ENCODE results near the gene MYF6. TPM values are rescaled to one million over a fixed set of nuclear protein-coding genes. Genes with fewer than 3 reads are reported as not detected.

MYF6 gene
- total RNA-seq, 4 donors from 2014 or later, result 0.27 TPM; not detected in 3

DNA sequence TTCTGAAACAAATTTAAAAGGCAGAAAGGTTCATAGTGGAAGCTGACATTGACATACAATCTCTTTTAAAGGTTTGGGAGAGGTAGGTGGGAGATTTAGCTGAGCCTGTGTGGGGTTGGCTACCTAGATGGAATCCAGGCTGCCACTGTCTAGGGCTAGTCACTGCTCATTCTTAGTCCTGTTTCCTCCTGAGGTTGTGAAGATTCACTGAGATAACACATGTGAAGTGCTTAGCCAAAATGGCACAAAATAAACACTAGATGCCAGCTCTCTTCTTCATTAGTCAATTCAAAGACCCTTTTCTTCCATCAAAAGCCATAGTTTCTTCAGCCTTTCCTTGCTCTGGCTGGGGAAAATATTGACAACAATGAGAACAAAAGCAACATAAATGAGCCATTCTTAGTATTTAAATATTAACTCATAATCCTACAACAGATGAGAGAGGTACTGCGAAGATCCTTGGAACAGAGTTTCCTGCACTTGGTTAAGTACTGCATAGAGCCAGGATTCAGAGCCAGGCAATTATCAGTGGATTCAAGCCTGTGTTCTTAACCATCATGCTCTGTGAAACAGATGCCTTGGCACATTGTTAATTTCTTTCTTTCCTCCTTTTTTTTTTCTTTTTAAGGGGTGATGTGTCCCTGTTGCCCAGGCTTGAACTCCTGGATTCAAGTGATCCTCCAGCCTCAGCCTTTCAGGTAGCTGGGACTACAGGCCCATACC is 3.5 kb downstream of the MYF6 start:
- peaks cover 76% of the 10 kb centered on the region for H3K27me3 ChIP-seq
- in situ Hi-C loops (cut with MboI; ENCODE audit: low pct_ligation_motif_present in 1 of 4, low pct_unique_long_range_greater_than_20kb in 1 of 4, low sequenced_read_pairs in 3 of 4) (no loop called here), intact Hi-C loops (cut with DNase I; ENCODE audit: low total_unique reads) (no loop called here)
- TF ChIP-seq EP300 (IDR thresholded peaks at IDR 0.05; ENCODE audit: low read depth) (no peak), POLR2A (IDR thresholded peaks at IDR 0.05) (no peak), POLR2AphosphoS5 (IDR thresholded peaks at IDR 0.05) (no peak), CTCF (IDR thresholded peaks at IDR 0.05) (no peak)
- no peak overlapping the region for H3K4me3 ChIP-seq
- no peaks in the 10 kb centered on the region for H3K9me3 ChIP-seq
- H3K36me3 ChIP-seq, result no peaks in the 10 kb centered on the region
- 83 to 93% methylated on average over 1 of the region's 1 CpG for WGBS, 2 donors (ENCODE audit: low coverage in 1 of 2)
- DNase-seq, result no peak
- no peak overlapping the region for H3K27ac ChIP-seq
- no peaks in the 10 kb centered on the region for H3K4me1 ChIP-seq

DNA sequence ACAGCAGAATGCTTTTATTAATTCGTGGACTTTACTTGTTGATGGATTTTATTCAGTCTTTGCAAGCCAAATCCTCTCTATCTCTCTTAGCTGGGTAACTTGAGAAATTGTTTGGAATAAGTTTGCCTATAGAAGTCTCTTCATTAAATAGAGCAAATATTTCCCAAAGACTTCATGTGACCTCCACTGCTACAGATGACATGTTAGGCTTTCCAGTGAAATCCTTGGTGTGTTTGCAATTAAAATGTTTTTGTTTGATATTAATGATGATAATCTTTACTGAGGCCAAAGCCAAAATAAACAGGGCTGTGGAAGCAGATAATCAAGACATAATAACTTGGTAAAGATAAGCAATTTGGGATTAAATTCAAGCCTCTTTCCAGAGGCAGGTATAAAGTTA is 4.4 kb downstream of the MYF6 start:
- 33 to 42% methylated on average over 1 of the region's 1 CpG for WGBS, 2 donors (ENCODE audit: low coverage in 1 of 2)
- TF ChIP-seq POLR2AphosphoS5 (IDR thresholded peaks at IDR 0.05), result no peak
- TF ChIP-seq CTCF (IDR thresholded peaks at IDR 0.05), result no peak
- TF ChIP-seq POLR2A (IDR thresholded peaks at IDR 0.05), result no peak
- no peak for TF ChIP-seq EP300 (IDR thresholded peaks at IDR 0.05; ENCODE audit: low read depth)
- no peaks in the 10 kb centered on the region for H3K9me3 ChIP-seq
- no peak overlapping the region for H3K27ac ChIP-seq
- H3K36me3 ChIP-seq, result no peaks in the 10 kb centered on the region
- H3K4me1 ChIP-seq, result no peaks in the 10 kb centered on the region
- intact Hi-C loops (cut with DNase I; ENCODE audit: low total_unique reads), result no loop called here
- H3K4me3 ChIP-seq, result no peak overlapping the region
- H3K27me3 ChIP-seq, result peaks cover 85% of the 10 kb centered on the region
- DNase-seq, result no peak
- in situ Hi-C loops (cut with MboI; ENCODE audit: low pct_ligation_motif_present in 1 of 4, low pct_unique_long_range_greater_than_20kb in 1 of 4, low sequenced_read_pairs in 3 of 4), result no loop called here

- Histone ChIP-seq H3K27ac (no peak overlapping the region), H3K4me1 (no peaks in the 10 kb centered on the region), H3K36me3 (no peaks in the 10 kb centered on the region), H3K27me3 (peaks cover 88% of the 10 kb centered on the region), H3K9me3 (no peaks in the 10 kb centered on the region), H3K4me3 (no peak overlapping the region)
- intact Hi-C loops (cut with DNase I; ENCODE audit: low total_unique reads) (no loop called here), in situ Hi-C loops (cut with MboI; ENCODE audit: low pct_ligation_motif_present in 1 of 4, low pct_unique_long_range_greater_than_20kb in 1 of 4, low sequenced_read_pairs in 3 of 4) (no loop called here)
- TF ChIP-seq CTCF (IDR thresholded peaks at IDR 0.05) (no peak), POLR2AphosphoS5 (IDR thresholded peaks at IDR 0.05) (no peak), EP300 (IDR thresholded peaks at IDR 0.05; ENCODE audit: low read depth) (no peak), POLR2A (IDR thresholded peaks at IDR 0.05) (no peak)
- DNase-seq, result no peak
These were observed 5.4 kb downstream of the MYF6 start for GRCh38 chr12:80712866-80713265.

GRCh38 chr12:80713419-80713818 is 6.0 kb downstream of the MYF6 start:
- no peaks in the 10 kb centered on the region for H3K9me3 ChIP-seq
- no peak for TF ChIP-seq CTCF (IDR thresholded peaks at IDR 0.05)
- no peak for TF ChIP-seq POLR2A (IDR thresholded peaks at IDR 0.05)
- TF ChIP-seq POLR2AphosphoS5 (IDR thresholded peaks at IDR 0.05), result no peak
- no peak for TF ChIP-seq EP300 (IDR thresholded peaks at IDR 0.05; ENCODE audit: low read depth)
- in situ Hi-C loops (cut with MboI; ENCODE audit: low pct_ligation_motif_present in 1 of 4, low pct_unique_long_range_greater_than_20kb in 1 of 4, low sequenced_read_pairs in 3 of 4), result no loop called here
- no peak overlapping the region for H3K4me3 ChIP-seq
- DNase-seq, result no peak
- H3K36me3 ChIP-seq, result no peaks in the 10 kb centered on the region
- 57 to 58% methylated on average over 4 of the region's 4 CpGs for WGBS, 2 donors (ENCODE audit: low coverage in 1 of 2)
- intact Hi-C loops (cut with DNase I; ENCODE audit: low total_unique reads), result no loop called here
- H3K27ac ChIP-seq, result no peak overlapping the region
- H3K4me1 ChIP-seq, result no peaks in the 10 kb centered on the region
- H3K27me3 ChIP-seq, result peaks cover 83% of the 10 kb centered on the region

Measured in transverse colon (tissue), 4 donors.